ENCODE results near the gene IL1RAPL1.

DNA sequence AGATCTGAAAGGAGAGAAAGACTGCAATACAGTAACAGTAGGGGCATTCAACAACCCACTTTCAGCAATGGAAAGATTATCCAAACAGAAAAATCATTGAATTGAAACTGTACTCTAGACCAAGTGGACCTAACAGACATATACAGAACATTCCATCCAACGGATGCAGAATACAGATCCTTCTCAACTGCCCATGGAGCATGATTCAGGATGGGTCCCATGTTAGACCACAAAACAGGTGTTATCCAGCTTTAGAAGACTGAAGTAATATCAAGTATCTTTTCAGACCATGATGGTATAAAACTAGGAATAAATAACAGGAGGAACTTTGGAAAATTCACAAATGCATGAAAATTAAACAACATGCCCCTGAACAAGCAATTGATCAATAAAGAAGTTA is 1060.9 kb downstream of the IL1RAPL1 start:
- TF ChIP-seq, protein P1, sequence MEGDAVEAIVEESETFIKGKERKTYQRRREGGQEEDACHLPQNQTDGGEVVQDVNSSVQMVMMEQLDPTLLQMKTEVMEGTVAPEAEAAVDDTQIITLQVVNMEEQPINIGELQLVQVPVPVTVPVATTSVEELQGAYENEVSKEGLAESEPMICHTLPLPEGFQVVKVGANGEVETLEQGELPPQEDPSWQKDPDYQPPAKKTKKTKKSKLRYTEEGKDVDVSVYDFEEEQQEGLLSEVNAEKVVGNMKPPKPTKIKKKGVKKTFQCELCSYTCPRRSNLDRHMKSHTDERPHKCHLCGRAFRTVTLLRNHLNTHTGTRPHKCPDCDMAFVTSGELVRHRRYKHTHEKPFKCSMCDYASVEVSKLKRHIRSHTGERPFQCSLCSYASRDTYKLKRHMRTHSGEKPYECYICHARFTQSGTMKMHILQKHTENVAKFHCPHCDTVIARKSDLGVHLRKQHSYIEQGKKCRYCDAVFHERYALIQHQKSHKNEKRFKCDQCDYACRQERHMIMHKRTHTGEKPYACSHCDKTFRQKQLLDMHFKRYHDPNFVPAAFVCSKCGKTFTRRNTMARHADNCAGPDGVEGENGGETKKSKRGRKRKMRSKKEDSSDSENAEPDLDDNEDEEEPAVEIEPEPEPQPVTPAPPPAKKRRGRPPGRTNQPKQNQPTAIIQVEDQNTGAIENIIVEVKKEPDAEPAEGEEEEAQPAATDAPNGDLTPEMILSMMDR (IDR thresholded peaks at IDR 0.05; ENCODE audit: borderline replicate concordance, extremely low read depth, low read length, poor library complexity, severe bottlenecking) = no peak
- no peak for TF ChIP-seq EZH2 (IDR thresholded peaks at IDR 0.05; ENCODE audit: borderline replicate concordance, low read depth, low read length, severe bottlenecking)

Measured in DND-41 (cell line).